ENCODE results near the gene CRY1.

The CRY1 gene

DNA sequence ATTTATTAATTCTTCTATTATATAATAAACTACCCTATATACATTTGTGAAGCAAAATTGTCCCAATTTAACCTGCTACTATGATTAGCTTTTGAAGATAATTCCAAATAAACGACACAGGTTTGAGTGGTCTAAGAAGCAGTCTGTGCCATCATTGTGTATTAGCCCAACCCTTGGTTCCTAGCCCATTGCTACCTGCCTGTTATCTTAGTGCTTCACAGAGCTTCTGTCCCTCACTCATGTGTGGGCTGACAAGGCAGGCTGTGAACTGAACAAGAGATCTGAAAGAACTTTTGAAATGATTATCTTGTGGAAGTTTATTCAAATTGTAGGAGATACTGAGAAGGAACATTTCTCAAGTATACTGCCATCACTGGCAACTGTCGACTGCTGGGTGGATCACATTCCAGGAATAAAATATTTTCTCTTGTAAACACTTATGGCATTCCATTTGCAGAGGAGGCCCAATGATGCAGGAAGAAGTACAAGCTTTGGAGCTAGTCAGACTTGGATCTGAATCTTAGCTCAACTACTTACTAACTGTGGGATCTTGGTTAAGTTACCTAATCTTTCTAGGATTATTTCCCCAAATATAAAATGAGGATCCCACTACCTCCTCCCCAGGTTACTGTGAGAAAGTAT, 98.6 kb downstream of the CRY1 start:
- no peak for DNase-seq

DNA sequence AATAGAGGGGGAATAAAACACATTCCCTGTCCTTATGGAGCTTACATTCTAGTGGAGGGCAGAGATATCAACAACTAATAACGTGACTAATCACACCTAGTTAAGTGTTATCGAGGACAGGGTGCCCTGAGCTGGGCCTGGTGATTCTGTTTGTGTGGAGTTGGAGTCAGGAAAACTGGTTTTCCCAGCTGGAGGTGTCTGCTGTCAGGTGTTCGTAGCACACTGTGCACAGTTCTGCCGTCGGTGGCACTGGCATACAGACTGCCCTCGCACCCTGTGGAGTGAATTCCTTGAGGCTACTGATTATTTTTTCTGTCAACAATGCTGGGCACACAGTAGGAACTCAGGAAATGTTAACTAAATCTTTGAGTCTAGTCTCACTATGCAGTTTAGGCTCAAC, 105.5 kb downstream of the CRY1 start:
- no peak for DNase-seq

DNA sequence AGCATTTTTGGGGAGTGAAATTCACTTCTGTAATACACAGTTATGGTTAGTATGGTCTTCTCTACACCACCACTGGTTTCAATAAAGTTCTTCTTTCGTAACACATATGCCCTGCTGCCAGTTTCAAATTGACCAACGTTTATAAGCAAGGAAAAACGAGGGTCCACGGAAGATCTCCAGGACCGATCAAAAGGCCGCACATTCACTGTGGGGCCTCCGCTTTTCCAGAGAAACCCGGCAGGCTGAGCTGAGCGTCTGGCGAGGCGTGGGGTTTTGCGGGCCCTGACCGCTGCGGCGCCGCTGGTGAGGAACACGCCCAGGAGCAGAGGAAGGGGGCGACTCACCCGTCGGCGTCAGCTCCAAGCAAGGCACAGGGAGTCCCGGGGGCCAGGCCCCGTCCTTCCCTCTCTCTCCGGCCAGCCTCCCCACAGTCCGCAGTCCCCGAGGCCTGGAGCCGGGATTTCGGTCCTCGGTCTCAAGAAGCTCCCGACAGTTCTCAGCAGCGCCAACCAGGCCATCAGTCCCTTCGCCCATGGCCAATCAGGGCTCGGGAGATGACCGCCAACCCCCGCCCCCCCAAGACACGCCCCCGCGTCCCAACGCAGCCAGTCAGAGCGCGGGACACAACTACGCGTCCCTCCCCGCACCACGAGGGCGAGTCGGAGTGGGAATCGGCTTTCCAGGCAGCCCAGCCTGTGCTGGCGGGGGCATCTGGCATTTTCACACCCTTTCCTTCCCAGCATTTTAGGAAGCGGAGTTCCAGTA, 106.5 kb downstream of the CRY1 start, which contains the start of gene MTERF2:
MTERF2 (minus strand) TSS at position 522 of the 765 bp plus-strand sequence. CDS start 8,432 bp downstream, outside the sequence.
- DNase-seq = peak; percentile 64 to 72 (median 70)

DNA sequence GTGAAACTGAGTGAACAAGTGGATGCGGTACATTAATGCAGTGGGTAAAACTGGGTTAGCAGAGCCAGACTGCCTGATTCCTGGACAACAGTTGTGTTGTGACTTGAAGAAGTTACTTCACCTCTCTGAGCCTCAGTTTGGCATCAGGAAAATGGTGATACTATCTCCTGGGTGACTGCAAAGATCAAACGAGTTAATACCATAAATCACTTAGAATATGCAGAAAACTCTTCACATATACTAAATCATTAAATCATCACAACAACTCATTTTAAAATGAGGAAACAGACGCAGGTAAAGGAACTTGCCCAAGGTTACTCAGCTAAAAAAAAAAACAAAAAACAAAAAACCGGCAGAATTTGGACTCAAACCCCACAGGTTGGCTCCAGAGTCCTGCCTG, 107.2 kb downstream of the CRY1 start:
- no peak for DNase-seq

DNA sequence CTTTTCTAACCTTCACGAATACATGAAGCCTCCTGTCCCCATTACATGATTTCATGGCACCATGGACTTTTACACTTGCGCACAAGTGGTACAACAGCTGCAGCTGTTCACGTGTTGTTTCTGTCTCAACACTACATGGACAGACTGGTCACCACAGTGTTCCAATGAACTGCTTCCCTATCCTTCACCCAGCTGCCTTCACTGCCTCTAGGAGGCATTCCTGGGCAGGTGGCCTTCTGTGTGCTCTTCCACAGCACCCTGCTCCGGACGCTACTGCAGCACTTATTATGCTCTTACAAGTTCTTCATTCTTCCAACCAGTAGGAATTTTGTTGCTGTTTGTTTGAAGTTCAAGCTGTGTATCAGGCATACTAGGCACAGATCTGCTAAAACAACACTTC, 107.9 kb downstream of the CRY1 start:
- DNase-seq = no peak

DNA sequence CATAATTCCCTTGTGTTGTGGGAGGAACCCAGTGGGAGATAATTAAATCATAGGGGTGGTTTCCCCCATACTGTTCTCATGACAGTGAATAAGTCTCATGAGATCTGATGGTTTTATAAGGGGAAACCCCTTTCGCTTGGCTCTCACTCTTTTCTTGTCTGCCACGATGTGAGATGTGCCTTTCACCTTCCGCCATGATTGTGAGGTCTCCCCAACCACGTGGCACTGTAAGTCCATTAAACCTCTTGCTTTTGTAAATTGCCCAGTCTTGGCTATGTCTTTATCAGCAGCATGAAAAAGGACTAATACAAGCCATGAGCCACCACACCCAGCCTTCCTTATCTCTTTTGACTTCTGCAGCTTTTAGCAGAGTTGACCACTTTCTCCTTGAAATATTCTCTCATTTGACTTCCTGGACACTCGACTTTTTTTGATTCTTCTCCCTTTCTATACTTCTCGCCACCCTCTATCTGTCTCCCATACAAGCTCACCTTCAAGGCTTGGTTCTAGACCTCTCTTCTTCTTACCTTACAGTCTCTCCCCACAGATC, 108.7 kb downstream of the CRY1 start:
- no peak for DNase-seq

DNA sequence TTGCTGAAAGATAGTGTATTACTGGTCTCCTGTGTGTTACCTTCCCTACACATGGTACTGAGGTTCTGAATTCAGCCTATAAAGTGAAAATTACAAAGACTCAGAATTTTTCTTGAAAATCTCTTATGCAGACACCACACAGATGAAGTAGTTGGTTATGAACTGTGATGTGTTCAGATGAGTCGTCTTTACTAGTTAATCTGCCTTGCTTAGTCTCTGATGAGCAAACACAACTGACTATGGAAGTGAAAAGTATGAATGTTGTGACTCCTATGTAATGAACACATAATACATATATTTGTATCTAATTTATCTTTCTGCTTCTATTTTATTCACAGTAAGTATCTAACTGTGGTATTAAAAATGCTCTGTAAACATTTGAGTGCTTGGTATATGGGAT, 111.1 kb downstream of the CRY1 start:
- DNase-seq = no peak

DNA sequence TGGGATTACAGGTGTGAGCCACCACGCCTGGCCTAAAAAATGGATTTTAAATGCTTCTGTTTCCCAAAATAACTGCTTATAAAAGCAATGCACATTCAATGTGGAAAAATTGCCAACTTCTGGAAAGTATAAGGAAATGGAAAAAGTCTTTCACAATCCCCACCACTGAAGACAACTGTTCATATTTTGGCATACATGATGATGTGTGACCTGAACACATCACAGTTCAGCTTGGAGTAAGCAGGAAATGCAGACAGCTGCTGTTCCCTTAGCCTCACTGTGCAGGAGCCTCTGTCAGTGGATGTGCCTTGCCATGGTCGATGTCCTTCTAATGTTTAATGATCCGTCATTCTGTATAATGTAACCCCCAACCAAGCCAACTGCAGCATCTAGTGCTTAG, 111.6 kb downstream of the CRY1 start:
- no peak for DNase-seq

DNA sequence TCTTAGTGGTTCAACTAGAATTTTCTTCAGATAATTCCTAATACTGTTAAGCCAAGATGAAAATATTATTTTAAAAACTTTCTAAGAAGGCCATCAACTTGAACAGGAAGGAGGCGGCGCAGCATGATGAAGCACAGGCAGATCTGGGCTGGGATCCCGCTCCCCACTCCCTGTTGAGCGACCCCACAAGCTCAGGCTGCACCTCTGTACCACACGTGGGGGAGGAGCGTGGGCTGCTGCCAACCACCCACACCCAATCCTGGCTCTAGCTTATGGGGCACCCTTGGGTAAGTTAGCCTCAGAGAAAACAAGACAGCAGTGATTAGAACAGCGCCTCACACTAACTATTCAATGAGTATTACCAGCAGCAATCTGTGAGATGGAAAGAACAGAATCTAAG, 112.4 kb downstream of the CRY1 start:
- DNase-seq = no peak

DNA sequence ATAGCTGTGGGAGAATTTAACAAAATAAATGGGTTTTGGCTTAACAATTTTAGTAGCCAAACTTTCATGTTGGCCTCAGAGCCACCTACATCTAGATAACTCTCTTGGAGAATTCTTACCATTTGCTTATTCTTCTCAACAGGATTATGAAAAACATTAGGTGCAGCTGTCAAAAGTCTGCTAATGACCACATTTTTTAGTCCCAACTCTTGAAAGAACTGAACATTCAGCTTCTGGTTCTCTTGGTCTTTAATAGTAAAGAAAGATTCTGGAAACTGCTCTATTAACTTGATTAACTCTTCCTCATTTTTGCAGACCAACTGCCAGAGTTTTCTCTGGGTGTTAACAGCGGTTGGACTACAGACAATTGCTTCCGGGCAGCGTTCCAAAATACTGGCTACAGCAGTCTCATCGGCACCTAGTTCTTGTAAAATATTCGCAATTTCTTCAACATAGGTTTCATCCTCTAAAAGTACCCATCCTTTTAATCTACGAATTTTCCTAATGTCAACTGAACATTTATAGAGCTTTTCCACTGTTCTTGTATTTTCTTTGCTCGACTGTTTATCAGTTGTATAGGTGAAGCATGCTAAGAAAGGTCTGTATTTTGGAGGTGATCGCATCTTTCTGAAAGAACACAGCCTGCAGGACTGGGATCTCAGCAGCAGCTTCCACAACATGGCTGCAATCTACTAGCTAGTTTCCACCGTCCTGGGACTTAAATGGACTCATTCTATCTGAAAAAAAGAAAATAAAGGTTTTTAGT, 115.1 kb downstream of the CRY1 start:
- no peak for DNase-seq

DNA sequence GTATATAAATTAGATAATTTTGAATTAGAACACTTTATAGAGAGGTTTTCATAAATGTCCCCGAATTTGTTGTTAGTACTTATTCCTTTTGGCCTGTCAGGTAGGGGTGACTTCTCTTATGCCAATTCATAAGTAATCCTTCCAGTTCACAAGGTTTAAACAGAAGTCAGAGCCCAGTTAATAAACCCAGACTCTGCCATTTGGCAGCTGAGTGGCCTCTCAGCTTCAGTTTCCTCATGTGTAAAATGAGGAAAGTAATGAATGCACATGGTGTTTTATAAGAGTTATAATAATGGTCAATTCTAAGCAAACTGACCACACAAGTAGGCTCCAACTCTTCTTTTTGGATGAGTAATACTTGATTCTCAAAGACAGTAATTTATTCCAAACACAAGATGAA, 116.7 kb downstream of the CRY1 start:
- DNase-seq = no peak

DNA sequence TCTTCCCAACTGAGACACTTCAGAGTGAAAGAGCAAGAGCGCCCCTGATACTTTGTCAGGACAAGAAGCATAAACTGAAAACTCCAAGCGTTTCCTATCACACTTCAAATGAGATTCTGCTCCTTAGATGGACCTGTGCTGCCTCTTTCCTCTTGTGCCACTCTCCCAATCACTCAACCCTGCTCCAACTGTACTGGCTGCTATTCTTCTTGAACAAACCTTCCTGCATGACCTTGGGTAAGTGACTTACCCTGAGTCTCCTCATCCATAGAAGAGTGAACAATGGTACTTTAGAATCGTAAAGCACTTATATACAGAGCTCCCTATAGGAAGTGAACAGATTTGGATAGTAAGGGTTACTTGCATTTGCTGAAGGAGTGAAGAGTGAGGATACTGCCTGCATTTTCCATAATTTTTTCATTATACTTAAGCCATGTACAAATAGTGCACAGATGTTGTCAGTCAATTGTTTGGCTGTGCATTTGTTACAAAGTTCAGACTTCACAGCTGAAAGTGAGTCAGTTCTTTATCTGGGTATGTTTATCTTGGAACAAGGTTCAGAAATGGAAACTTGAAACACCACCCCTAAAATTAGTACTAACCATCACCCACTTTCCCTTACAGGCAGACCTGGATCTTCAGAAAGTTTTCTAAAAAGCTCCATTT, 117.2 kb downstream of the CRY1 start:
- no peak for DNase-seq

DNA sequence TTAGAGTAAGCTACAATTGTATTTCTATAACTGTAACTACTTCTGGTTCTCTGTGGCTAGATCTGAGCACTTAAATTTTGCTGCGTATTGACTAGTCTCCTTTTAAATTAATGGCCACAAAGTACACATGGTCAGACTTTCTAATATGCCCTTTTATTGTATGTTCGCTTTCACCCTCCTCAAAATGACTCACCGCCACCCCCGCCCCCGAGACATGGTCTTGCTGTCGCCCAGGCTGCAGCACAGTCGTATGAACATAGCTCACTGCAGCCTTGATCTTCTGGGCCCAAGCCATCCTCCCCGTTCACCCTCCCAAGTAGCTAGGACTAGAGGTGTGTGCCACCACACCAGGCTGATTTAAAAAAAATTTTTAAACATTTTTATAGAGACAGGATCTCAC, 118.3 kb downstream of the CRY1 start:
- DNase-seq = no peak

DNA sequence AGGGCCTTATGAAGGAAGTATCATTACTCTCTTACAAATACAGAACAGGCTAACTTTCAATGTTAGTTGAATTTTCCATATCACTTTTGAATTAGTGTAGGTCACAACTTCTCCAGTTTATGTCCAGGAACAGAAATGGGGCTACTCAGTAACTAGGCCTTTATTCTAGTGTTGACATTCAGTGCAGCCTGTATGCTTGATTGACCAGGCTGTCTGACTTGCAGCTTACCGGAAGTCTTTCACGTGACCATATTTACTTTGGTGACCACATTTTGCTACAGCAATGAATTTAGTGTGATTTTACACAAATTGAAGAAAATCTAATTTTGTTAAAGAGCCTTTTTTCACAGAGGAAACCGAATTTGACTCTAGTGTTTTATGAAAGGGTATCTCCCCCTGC, 118.8 kb downstream of the CRY1 start:
- DNase-seq = no peak

DNA sequence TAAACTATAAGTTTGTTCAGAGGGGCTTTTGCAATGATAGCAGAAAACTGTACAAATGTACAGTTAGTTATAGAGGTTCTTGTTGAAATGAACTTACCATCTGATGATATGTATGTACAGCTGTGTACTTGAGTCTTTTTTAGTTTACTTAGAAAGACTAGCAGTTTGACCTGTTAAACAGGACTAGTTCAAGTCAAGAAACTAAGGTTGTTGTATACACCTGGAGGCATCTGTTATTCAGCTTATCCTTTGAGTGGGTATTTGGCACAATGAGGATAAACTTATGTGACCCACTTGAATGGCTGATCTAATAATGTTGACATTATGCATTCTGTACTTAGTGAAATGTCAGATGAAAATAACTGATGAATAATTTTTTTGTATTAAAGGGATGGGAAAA, 119.8 kb downstream of the CRY1 start:
- DNase-seq = no peak

DNA sequence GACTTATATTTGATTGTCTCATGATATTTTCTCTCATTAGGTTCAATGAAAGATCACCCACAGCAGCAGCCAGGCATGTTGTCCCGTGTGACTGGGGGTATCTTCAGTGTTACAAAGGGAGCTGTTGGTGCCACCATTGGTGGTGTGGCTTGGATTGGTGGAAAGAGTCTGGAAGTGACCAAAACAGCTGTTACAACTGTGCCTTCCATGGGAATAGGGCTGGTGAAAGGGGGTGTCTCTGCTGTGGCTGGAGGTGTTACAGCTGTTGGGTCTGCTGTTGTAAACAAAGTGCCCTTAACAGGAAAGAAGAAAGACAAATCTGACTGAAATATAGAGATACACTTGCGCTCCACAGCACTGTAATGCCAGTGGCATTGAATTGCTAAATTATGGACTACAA, 122.3 kb downstream of the CRY1 start:
- no peak for DNase-seq

DNA sequence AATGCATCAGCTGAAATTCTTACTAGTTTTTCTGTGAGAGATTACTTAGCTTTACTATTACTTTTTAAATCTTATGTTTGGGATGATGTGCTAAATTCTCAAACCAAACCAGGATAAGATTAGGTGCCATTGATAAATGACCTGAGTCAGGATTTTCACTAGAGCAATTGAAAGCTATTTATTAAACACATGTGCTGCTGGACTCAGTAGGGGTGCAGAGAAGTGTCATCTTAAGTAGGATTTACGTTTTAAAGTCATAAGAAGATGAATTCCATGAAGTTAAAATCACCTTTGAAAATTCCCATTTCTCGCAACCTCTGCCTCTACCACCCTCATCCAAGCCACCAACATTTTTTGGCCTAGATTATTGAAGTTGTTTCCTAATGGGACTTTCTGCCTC, 128.8 kb downstream of the CRY1 start:
- DNase-seq = no peak

DNA sequence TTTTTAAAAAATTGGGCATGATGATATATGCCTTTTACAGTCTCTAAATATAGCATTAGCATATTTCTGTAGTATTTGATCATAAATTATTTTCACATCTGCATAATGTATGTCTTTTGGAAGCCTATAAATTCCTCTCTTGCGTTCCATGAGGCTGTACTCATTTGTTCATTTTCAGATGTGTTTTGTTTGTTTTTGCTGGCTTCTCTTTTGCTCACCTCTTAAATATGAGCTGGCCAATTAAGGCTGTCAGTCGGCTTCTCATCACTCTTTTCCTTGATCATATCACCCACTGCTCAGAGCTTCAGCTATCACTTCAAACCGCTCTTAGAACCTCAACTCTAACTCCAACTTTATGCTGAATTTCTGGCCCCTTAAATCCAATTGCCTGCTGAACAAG, 131.1 kb downstream of the CRY1 start:
- DNase-seq = no peak

DNA sequence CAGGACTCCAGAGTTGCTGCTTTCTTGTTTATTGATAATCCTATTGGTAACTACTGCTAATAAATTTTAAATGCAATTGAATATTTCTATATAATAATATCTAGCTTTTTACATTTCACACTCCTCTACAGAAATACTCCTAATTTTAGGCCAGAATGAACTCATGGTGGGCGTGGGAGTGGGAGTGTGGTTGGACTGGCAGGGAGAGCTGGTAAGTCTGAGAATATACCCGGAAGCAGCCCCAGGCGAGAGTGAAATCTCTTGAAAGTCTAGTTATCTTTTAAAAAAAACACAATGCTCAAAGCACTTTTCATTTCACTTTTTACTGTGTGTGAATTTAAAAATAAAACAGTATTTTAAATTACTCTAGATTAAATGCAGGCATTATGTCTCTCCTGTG, 132.9 kb downstream of the CRY1 start:
- DNase-seq = no peak

DNA sequence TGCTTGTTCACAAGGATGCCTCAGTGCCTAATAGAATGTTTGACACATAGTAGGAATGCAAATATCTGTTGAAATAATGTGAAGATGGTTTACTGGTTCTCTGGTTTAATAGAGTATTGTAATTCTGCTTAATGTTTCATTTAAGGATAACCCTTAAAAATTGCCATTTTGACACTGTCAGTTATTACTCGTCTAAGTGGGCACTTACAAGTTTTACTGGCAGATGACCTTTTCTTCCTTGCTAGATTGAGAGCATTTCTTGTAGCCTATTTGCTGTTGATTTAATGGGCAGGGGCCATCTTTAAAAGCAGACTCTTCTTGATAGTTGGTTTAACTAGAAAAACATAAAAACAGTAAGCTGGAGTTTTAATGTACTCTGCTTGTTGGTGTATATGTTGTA, 135.8 kb downstream of the CRY1 start:
- DNase-seq = no peak

DNA sequence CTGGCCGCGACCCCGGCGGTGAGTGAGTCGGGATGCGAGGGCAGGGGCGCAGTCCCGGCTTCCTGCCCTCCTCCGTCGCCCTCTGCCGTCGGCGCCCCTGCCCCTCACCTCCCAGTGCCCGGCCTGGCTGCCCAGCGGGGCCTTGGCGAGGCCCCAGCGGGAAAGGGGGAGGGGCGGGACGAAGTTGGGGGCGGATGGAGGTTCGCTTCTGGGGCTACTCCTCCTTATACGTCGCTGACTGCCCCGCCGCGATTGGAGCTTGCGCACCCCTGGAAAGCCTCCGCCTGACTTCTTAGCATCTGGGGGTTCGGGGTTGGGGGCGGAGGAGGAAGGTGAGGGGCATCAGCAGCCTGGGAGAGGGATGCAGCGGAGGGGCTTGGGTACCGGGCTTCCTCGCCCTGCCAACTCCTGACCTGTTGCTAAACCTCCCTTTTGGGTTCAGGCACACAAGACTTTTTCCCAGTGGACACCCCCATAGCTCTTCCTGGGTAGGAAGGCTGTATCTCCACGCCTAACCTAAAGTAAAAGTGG, 137.2 kb downstream of the CRY1 start:
- peak; percentile 27 to 45 (median 30) for DNase-seq

DNA sequence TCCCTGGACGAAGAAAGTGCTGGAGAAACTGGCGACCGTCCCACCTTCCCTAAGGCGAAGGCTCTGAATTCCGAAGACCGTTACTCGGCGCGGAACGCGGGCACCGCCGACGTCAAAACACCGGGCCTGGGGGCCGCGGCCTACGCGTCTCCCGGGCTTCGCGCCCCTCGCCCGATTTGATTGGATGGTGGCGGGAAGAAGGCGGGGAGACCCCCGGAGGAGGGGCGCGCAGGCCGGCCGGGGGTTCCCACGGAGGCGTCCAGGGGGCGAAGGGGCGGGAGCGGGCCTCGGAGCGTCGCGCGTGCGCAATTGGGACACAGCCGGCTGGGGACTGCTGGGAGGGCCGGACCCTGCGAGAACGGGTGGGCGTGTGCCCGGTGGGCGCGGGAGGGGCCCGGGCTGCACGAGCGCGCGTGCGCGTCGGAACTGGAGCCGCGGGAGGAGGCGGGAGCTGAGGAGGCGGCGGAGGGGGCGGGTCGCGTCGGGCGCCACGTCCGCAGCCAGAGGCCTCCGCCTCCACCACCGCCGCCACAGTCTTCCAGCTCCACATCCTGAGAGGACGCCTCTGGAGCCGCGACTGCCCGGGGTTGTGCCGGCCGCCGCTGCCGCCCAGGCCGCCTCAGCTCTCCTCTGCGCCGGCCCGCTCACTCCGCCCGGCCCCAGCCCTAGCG, 137.8 kb downstream of the CRY1 start, which contains the start of gene TMEM263:
TMEM263 (plus strand) TSS at position 531 of the 671 bp plus-strand sequence. CDS start 11,210 bp downstream, outside the sequence.
- DNase-seq = peak; percentile 78 to 82 (median 80)

All from activated CD4-positive, CD25-positive, alpha-beta regulatory T cell (primary cell).